ENCODE data around the gene TMEM119. TPM values are rescaled to one million over a fixed set of nuclear protein-coding genes. Genes with fewer than 3 reads are reported as not detected.
"Not testable (repeated sequence)": the region's sequence is repeated elsewhere in the genome, so short reads cannot be mapped to it uniquely, and the experiment has no call there.

The TMEM119 gene
- total RNA-seq, 1 donor from 2014 or later, result 0.79 TPM

GRCh38 chr12:108575199-108575912, 22.5 kb downstream of the TMEM119 start:
- DNase-seq (ENCODE audit: low read depth) (no peak), FAIRE-seq (no peak)
- no peak for TF ChIP-seq CTCF (IDR thresholded peaks at IDR 0.05; ENCODE audit: insufficient read depth, low read length, severe bottlenecking)
- Histone ChIP-seq H3K36me3 (ENCODE audit: control insufficient read depth, insufficient read depth, low read length) (no peaks in the 10 kb centered on the region), H3K4me3 (ENCODE audit: low read depth, low read length) (no peak overlapping the region), H3K27me3 (ENCODE audit: control insufficient read depth, insufficient read depth, low read length) (no peaks in the 10 kb centered on the region)

- H3K4me3 ChIP-seq (ENCODE audit: low read depth, low read length), result not testable (repeated sequence)
Observed at GRCh38 chr12:108574276-108574675, 23.6 kb downstream of the TMEM119 start.

GRCh38 chr12:108573317-108573716, 24.6 kb downstream of the TMEM119 start:
- Histone ChIP-seq H3K27me3 (ENCODE audit: control insufficient read depth, insufficient read depth, low read length) (no peaks in the 10 kb centered on the region), H3K36me3 (ENCODE audit: control insufficient read depth, insufficient read depth, low read length) (peaks cover 4% of the 10 kb centered on the region), H3K4me3 (ENCODE audit: low read depth, low read length) (no peak overlapping the region)
- DNase-seq (ENCODE audit: low read depth), result peak; percentile 21
- FAIRE-seq, result no peak
- TF ChIP-seq CTCF (IDR thresholded peaks at IDR 0.05; ENCODE audit: insufficient read depth, low read length, severe bottlenecking), result no peak

More at GRCh38 chr12:108574276-108574675, 23.6 kb downstream of the TMEM119 start:
- not testable (repeated sequence) for H3K36me3 ChIP-seq (ENCODE audit: control insufficient read depth, insufficient read depth, low read length); H3K27me3 ChIP-seq (ENCODE audit: control insufficient read depth, insufficient read depth, low read length); FAIRE-seq; DNase-seq (ENCODE audit: low read depth)

GRCh38 chr12:108572166-108572790, 25.6 kb downstream of the TMEM119 start:
- TF ChIP-seq CTCF (IDR thresholded peaks at IDR 0.05; ENCODE audit: insufficient read depth, low read length, severe bottlenecking), result no peak
- DNase-seq (ENCODE audit: low read depth) (no peak), FAIRE-seq (no peak)
- H3K36me3 ChIP-seq (ENCODE audit: control insufficient read depth, insufficient read depth, low read length), result peaks cover 12% of the 10 kb centered on the region
- no peaks in the 10 kb centered on the region for H3K27me3 ChIP-seq (ENCODE audit: control insufficient read depth, insufficient read depth, low read length)
- no peak overlapping the region for H3K4me3 ChIP-seq (ENCODE audit: low read depth, low read length)

GRCh38 chr12:108571609-108572165, 26.2 kb downstream of the TMEM119 start:
- peaks cover 18% of the 10 kb centered on the region for H3K36me3 ChIP-seq (ENCODE audit: control insufficient read depth, insufficient read depth, low read length)
- FAIRE-seq (no peak), DNase-seq (ENCODE audit: low read depth) (no peak)
- no peaks in the 10 kb centered on the region for H3K27me3 ChIP-seq (ENCODE audit: control insufficient read depth, insufficient read depth, low read length)
- no peak for TF ChIP-seq CTCF (IDR thresholded peaks at IDR 0.05; ENCODE audit: insufficient read depth, low read length, severe bottlenecking)
- H3K4me3 ChIP-seq (ENCODE audit: low read depth, low read length), result no peak overlapping the region
